Natural killer cell (primary cell): ENCODE data around the gene SMARCC1. TPM values are rescaled to one million over a fixed set of nuclear protein-coding genes. Genes with fewer than 3 reads are reported as not detected.

Experiments used
- ATAC-seq, 3 donors: fragments of 150-1000 bp in 2 of 3; fragments of 200-7000 bp in 1 of 3; cut with Tn5 transposase; 1 replicate in 1 of 3; 2 replicates in 2 of 3; pipeline ENCODE4 v1.10.0; 2021; ENCODE audit warnings: mild to moderate bottlenecking in 2 of 3, moderate library complexity in 2 of 3
- DNase-seq, 2 donors: peaks; one replicate each; pipeline versions ENCODE4 v3.0.0 to v3.0.0-alpha.2; 2013 to 2021; ENCODE audit warnings: mixed read lengths in 1 of 2
- H3K27ac ChIP-seq: one replicate; pipeline ENCODE4 v1.5.1; 2013; ENCODE audit warnings: mild to moderate bottlenecking, low read length
- H3K27me3 ChIP-seq: one replicate; pipeline ENCODE4 v1.6.1; 2013; ENCODE audit warnings: low read length; ENCODE audit not compliant: control insufficient read depth, insufficient read depth
- H3K36me3 ChIP-seq: one replicate; pipeline ENCODE4 v1.6.1; 2013; ENCODE audit warnings: low read length; ENCODE audit not compliant: control insufficient read depth, insufficient read depth
- H3K4me1 ChIP-seq: one replicate; pipeline ENCODE4 v1.6.1; 2013; ENCODE audit warnings: low read length; ENCODE audit not compliant: control insufficient read depth, insufficient read depth
- H3K4me3 ChIP-seq: one replicate; pipeline ENCODE4 v1.5.1; 2013; ENCODE audit warnings: low read length
- H3K9me3 ChIP-seq: one replicate; pipeline ENCODE4 v1.6.1; 2013; ENCODE audit warnings: low read length; ENCODE audit not compliant: control insufficient read depth, insufficient read depth
- H3K27ac Mint-ChIP-seq, 2 donors: one replicate each; pipeline ENCODE4 v1.8.0; 2022; ENCODE audit warnings: mild to moderate bottlenecking in 2 of 2, mixed read lengths in 2 of 2, moderate library complexity in 1 of 2
- H3K27me3 Mint-ChIP-seq, 2 donors: one replicate each; pipeline ENCODE4 v1.8.0; 2022; ENCODE audit warnings: low read depth in 2 of 2, mixed read lengths in 2 of 2
- H3K36me3 Mint-ChIP-seq: one replicate; pipeline ENCODE4 v1.8.0; 2022; ENCODE audit warnings: mixed read lengths
- H3K4me1 Mint-ChIP-seq, 2 donors: one replicate each; pipeline ENCODE4 v1.8.0; 2022; ENCODE audit warnings: mixed read lengths in 2 of 2
- H3K4me3 Mint-ChIP-seq: one replicate; pipeline ENCODE4 v1.8.0; 2022; ENCODE audit warnings: mild to moderate bottlenecking, moderate library complexity, mixed read lengths
- H3K9me3 Mint-ChIP-seq, 2 donors: one replicate each; pipeline ENCODE4 v1.8.0; 2022; ENCODE audit warnings: mixed read lengths in 2 of 2
- WGBS: methylation state at CpG from one replicate; pipeline ENCODE4 v1.1.7; 2013; ENCODE audit warnings: missing lambda C conversion rate; ENCODE audit not compliant: insufficient coverage; 5-methylcytosine and 5-hydroxymethylcytosine counted together
- intact Hi-C: fragments of 100-400 bp; cut with micrococcal nuclease; formaldehyde crosslinking; loops from one replicate; pipeline ENCODE4 v1.14.2; 2022
- total RNA-seq, 4 donors: library from RNA; stranded (reverse); fragments of 120-200 nt in 1 of 4; gene quantifications; one replicate each; pipeline versions ENCODE4 v1.2.3 to v1.2.4, GENCODE V29; 2013 to 2022
- TF ChIP-seq, protein P1 (sequence below): fragments of 200-600 bp; IDR thresholded peaks from one replicate; pipeline ENCODE4 v1.8.0; 2022; ENCODE audit warnings: antibody characterized with exemption

SMARCC1 gene
- total RNA-seq, 3 donors from 2014 or later (not counting 1 experiment from before 2014, with no cell fraction given), result 96.1 to 108 (median 102) TPM

DNA sequence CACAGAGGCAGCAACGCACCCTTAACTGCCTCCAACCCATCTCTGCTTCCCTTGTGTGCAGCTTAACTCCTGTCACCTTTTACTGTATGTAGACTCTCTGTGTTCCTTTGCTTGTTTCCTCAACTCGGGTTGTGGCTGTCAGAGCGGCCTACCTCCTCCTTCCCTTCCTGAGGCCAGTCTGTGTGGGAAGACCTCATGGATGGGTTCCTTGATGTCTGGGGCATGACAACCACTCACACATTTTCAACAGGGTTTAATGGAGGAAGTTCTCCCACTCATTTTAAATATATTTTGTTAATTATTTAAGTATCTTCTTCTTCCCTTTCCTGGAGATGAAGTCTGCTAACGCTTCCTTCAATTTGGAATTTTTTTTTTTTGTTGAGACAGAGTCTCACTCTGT, 201.2 kb downstream of the SMARCC1 start:
- DNase-seq, result no peak
- no peaks in the 10 kb centered on the region for H3K9me3 Mint-ChIP-seq
- Histone ChIP-seq H3K27ac (no peak overlapping the region), H3K9me3 (no peaks in the 10 kb centered on the region), H3K27me3 (peaks cover 21% of the 10 kb centered on the region), H3K4me3 (no peak overlapping the region), H3K4me1 (peaks cover 13% of the 10 kb centered on the region), H3K36me3 (peaks cover 5% of the 10 kb centered on the region)
- TF ChIP-seq, protein P1, sequence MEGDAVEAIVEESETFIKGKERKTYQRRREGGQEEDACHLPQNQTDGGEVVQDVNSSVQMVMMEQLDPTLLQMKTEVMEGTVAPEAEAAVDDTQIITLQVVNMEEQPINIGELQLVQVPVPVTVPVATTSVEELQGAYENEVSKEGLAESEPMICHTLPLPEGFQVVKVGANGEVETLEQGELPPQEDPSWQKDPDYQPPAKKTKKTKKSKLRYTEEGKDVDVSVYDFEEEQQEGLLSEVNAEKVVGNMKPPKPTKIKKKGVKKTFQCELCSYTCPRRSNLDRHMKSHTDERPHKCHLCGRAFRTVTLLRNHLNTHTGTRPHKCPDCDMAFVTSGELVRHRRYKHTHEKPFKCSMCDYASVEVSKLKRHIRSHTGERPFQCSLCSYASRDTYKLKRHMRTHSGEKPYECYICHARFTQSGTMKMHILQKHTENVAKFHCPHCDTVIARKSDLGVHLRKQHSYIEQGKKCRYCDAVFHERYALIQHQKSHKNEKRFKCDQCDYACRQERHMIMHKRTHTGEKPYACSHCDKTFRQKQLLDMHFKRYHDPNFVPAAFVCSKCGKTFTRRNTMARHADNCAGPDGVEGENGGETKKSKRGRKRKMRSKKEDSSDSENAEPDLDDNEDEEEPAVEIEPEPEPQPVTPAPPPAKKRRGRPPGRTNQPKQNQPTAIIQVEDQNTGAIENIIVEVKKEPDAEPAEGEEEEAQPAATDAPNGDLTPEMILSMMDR, result no peak
- H3K4me3 Mint-ChIP-seq, result peak overlapping the region; percentile 59
- peaks cover 0 to 4% of the 10 kb centered on the region in 2 donors for H3K27me3 Mint-ChIP-seq
- ATAC-seq, result no peak
- intact Hi-C loops, result no loop called here
- WGBS, result 74% methylated on average over 4 of the region's 4 CpGs
- H3K4me1 Mint-ChIP-seq, result no peaks in the 10 kb centered on the region
- H3K27ac Mint-ChIP-seq, result no peak overlapping the region
- H3K36me3 Mint-ChIP-seq, result peaks cover under 1% of the 10 kb centered on the region

GRCh38 chr3:47579875-47580274, 201.8 kb downstream of the SMARCC1 start:
- TF ChIP-seq, protein P1, result no peak
- H3K36me3 ChIP-seq, result peaks cover under 1% of the 10 kb centered on the region
- peak overlapping the region; percentile 59 for H3K4me3 Mint-ChIP-seq
- H3K27ac Mint-ChIP-seq, result no peak overlapping the region
- no peaks in the 10 kb centered on the region for H3K4me1 Mint-ChIP-seq
- H3K9me3 ChIP-seq, result no peaks in the 10 kb centered on the region
- H3K4me3 ChIP-seq, result no peak overlapping the region
- H3K27me3 Mint-ChIP-seq, result peaks cover 0 to 4% of the 10 kb centered on the region in 2 donors
- no peak for ATAC-seq
- DNase-seq, result no peak
- 94% methylated on average over 2 of the region's 2 CpGs for WGBS
- H3K4me1 ChIP-seq, result peaks cover 13% of the 10 kb centered on the region
- peaks cover 21% of the 10 kb centered on the region for H3K27me3 ChIP-seq
- no peaks in the 10 kb centered on the region for H3K9me3 Mint-ChIP-seq
- H3K27ac ChIP-seq, result no peak overlapping the region
- no peaks in the 10 kb centered on the region for H3K36me3 Mint-ChIP-seq
- intact Hi-C loops, result no loop called here

DNA sequence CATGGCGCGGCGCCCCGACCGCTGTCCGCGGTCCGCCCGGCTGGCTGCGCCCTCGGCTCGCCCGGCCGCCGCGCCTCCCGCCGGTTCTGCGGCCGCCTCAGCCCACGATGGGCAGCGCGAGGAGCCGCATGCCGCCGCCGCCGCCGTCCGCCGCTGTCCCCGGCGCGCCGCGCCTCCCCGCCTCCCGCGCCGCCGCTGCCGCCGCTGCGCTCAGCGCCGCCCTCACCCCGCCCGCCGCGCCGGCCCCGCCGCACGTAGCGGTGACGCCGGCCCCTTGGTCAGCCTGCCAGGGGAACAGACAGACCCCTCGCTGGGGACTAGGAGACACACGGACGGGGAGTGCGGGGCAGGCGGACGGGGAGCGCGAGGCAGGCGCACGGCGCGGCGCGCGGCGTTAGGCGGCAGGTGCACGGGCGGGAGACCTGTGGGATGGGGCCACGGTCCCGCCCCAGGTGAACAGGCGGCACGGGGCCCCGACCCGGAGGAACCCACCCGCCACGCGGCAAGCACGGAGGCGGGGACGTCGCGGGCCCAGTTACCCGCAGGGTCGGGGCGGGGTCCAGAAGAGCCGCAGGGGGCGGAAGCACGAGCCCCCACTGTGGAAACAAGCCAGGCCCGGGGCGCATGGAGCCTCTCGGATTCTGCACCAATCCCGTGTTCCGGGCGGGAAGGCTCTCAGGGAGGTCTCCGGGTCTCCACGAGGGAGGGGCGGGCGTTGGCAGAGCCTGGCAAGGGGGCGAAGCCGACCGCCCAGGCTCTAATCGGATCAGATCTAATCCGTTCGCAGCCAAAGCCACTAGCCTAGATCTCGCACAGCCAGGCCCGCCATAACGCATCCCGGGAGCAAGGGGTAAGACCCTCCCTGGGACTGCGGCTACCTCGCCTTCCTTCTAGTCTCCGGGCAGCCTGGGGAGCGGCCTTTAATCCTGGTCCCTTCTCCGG, 202.7 kb downstream of the SMARCC1 start, which contains the start of gene CSPG5:
TSS of gene CSPG5 (minus strand) at position 175 of the 942 bp plus-strand sequence. CDS start at position 3, 172 bp downstream.
- Mint-ChIP-seq H3K27me3 (peaks cover 0 to 4% of the 10 kb centered on the region in 2 donors), H3K4me3 (peak within 1 kb of the TSS; percentile 79), H3K9me3 (no peaks in the 10 kb centered on the region), H3K36me3 (no peaks in the 10 kb centered on the region), H3K27ac (no peak within 1 kb of the TSS), H3K4me1 (no peaks in the 10 kb centered on the region)
- Histone ChIP-seq H3K36me3 (no peaks in the 10 kb centered on the region), H3K9me3 (no peaks in the 10 kb centered on the region), H3K27ac (no peak within 1 kb of the TSS), H3K4me3 (peak within 1 kb of the TSS; percentile 24), H3K4me1 (peaks cover 13% of the 10 kb centered on the region), H3K27me3 (peaks cover 21% of the 10 kb centered on the region)
- intact Hi-C loops, result no loop called here
- 5% methylated on average over 121 of the region's 121 CpGs for WGBS
- TF ChIP-seq, protein P1, result no peak
- DNase-seq, result peak; percentile 28 to 47
- ATAC-seq, result peak; percentile 49 to 60 (median 59)
